ENCODE results near the gene RXRG.

DNA sequence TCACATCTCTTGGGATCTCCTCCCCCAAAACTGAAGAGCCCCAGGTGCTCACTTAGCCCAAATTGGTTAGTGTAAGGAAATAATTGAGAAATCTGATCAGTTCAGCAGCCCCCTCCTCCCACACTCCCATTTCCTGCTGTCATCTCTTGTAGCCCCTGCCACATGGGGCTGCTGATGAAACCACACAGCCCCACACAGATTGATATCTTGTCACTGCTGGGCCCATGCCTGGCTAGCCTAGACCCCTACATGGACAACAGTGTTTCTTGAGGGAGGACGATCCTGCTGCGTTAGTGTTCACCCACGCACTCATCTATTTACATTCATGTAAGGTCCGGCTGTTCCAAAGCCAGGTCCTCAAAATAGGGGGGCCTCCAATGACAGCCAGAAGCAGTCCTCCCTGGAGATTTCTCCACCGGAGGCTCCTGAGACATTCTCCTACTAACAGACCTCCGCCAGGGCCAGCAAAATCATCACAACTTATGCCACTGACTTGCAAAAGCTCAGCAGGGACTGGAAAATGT is 23.9 kb upstream of the RXRG start:
- TF ChIP-seq, protein P1, sequence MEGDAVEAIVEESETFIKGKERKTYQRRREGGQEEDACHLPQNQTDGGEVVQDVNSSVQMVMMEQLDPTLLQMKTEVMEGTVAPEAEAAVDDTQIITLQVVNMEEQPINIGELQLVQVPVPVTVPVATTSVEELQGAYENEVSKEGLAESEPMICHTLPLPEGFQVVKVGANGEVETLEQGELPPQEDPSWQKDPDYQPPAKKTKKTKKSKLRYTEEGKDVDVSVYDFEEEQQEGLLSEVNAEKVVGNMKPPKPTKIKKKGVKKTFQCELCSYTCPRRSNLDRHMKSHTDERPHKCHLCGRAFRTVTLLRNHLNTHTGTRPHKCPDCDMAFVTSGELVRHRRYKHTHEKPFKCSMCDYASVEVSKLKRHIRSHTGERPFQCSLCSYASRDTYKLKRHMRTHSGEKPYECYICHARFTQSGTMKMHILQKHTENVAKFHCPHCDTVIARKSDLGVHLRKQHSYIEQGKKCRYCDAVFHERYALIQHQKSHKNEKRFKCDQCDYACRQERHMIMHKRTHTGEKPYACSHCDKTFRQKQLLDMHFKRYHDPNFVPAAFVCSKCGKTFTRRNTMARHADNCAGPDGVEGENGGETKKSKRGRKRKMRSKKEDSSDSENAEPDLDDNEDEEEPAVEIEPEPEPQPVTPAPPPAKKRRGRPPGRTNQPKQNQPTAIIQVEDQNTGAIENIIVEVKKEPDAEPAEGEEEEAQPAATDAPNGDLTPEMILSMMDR (optimal IDR thresholded peaks at IDR 0.05 in 1 of 3, IDR thresholded peaks at IDR 0.05 in 1 of 3, conservative IDR thresholded peaks at IDR 0.05 in 1 of 3; ENCODE audit: extremely low read depth in 1 of 3, insufficient read depth in 2 of 3, low read length in 3 of 3): no peak
- no peak for TF ChIP-seq EZH2 (IDR thresholded peaks at IDR 0.05; ENCODE audit: low read length)
